Activated CD8-positive, alpha-beta memory T cell treated with anti-CD3 and anti-CD28 coated beads for 48 hours (primary cell): ENCODE measurements around the gene NCAN.

Experiments used
- DNase-seq, 3 experiments: peaks; one replicate each; pipeline ENCODE4 v3.0.0-alpha.2; 2020; ENCODE audit warnings: low read depth in 2 of 3, low spot score in 2 of 3

The NCAN gene

DNA sequence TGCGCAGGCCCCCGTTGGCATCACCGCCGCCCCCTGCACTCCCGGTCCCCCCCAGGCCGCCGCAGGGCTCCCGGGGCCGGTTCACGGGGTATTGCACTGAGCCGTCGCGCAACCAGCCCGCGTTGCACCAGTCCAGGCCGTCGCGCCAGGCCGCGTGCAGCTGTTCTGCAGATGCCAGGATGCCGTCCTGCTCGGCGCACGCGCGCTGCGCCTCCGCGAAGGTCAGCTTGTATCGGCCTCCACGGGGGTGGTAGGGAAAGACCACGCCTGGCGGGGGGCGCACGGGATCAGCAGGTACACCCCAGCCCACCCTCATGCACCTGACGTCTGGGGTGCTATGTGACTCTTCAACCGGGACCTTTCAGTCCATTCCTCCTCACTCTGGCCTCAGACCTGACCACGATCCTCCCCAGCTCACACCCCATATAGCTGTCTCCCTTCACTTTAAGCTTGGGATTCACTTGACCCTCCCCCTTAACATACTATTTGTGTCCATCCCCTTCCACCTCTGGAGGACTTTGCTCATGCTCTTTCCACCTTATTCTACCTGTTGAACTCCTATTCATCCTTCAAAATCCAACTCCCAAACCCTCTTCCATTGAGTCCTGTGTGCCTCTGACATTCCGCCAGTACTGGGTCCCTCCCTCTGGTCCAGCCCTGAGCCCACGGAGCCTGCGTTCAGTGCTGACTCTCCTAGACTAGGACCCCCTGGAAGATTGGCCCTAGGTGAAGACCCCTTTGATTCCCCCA, 47.0 kb downstream of the NCAN start:
- DNase-seq = no peak

DNA sequence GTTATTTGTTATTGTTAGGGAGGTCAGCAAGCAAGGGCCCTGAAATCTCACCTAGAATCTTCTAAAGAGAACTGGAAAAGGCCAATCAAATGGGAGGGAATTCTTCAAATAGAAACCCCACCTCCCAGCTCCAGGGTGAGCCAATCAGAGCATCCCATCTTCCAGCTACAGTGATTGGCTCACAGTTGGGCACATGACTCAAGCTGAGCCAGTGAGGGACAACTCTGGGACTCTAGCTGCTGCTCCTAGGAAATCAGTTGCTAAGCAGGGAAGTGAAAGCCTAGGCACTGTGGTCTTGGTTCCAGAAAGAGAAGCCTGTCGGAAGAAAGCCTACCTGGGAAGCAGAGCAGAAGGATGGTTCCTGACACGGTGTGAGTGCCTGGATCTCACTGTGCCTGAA, 48.0 kb downstream of the NCAN start:
- no peak for DNase-seq

DNA sequence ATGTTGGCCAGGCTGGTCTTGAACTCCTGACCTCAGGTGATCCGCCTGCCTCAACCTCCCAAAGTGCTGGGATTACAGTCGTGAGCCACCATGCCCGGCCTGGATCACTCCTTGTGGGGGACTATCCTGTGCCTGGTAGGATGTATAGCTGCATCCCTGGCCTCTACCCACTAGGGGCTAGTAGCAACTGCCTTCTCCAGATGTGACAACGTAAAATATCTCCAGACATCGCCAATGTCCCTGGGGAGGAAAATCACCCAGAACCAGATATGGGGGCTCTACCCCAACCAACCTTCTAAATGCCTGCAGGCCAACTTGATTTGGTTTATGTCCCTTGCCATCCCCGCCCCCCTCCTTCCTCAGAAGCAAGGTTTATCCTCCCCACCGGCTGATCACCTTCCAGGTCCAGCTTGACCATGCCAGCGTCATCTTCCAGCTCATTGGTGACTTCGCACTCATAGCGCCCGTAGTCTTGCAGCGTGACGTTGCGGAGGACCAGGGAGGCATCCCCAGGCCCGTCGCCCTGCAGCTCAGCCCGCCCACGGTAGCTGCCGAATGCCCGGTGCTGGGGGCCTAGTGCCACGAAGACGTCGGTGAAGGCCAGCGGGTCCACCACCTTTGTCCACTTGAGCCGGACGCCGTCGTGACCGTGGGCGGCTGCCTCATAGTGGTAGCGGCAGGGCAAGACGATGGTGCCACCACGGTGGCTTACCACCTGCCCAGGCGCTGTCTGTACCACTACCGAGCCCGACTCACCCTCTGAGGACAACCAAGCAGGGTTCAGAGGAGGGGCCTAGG, 48.9 kb downstream of the NCAN start:
- no peak for DNase-seq

DNA sequence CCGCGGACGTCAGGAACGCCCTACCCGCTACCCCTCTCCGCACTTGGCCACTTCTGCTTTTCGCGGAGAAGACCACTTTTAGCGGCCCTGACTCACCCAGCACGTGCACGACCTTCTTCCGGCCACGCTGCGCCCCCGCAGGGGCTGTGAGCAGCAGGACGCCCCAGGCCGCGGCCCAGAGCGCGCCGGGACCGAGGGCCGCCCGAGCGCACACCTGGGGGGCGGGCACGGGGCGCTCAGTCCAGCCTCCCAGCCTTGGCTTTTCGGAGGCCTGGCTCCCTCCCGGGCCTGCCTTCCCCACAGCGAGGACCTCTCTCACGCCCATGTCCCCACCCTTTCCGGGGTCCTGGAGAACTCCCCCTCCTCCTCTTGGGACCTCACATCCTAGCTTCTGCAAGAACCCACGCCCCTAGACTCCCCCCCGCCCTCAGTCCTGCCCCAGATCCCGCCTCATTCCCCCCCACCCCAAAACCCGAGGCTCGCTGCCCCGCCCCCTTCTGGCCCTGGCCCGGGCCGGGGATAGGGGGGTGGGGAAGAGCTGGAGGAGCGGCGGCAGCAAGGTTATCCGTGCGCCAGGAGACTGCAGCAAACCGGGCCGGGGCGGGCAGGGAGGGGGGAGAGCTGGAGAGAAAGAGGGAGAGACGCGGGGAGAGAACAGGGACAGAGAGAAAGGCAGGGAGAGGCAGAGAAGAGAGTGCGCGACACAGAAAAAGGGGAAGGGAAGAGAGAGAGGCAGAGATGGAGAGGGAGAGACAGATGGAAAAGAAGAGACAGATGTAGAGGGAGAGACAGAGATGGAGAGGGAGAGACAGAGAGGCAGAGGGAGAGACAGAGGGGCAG, 49.8 kb downstream of the NCAN start:
- no peak for DNase-seq

DNA sequence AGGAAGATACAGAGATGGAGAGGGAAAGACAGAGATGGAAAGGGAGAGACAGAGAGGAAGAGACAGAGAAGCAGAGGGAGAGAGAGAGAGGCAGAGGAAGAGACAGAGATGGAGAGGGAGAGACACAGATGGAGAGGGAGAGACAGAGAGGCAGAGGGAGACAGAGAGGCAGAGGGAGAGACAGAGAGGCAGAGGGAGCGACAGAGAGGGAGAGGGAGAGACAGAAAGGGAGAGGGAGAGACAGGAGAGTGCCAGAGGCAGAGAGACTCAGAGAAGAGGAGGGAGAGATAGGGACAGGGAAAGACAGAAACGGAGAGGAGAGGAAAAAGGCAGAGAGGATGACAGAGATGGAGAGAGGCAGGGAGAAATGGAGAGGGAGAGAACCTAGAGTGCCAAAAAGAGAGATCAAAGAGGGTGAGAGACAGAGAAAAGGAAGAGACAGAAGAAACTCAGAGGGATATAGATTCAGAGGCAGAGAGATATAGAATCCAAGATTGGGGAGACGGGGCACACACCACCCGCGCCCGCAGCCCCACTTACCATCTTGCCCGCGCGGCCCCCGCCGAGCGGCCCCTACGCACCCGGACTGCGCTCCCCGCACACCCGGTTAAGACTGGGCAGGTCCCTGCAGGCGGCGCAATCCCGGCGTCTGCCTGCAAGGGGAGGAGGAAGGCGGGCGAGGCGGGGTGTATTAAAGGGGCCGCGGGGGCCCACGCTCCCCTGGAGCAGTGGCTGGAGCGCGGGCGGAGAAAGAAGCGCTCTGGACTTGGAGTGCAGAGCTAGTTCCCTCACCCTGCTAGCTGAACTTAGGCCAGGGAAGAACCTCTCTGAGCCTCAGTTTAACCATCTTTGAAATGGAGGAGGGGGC, 50.7 kb downstream of the NCAN start:
- DNase-seq = no peak

DNA sequence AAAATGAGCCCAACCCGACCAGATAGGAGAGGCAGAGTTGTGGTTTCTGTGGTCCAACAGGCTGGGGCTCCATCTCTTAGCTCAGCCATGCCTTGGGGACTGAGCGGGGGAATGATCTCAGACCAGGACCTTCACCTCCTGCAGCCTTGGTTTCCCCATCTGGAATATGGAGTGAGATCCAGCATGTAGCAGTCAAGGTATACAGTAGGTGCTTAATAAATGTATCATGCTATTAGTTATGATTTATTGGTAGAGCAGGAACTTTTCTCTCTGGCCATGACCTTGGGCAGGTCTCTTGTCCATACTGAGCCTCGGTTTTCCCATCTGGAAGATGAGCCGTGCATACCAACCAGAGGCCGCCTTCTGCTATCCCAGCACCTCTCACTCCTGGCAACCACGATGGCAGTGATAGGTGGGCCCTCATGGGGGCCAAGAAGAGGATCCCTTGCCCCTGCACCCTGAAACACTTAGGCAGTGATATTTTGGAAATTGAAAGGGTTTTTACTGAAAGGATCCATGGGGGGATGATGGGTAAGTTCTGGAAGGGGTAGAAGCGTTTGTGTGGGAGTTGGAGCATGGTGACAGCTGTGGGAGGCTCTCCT, 52.2 kb downstream of the NCAN start:
- no peak for DNase-seq

DNA sequence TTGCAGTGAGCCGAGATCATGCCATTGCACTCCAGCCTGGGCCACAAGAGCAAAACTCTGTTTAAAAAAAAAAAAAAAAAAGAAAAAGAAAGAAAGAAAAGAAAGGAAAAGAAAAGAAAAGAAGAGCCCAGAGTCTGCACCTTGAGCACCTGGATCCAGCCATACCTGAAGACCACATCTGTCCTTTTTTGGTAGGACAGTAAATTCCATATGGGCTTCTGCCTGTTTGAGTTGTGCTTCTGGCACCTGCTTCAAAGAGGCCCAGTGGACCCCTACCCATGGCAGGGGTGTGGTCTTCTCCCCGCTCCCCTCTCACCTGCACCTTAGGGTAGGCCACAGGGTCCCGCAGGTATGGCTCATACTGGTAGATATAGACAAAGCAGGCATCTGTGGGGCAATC, 55.5 kb downstream of the NCAN start:
- no peak for DNase-seq

DNA sequence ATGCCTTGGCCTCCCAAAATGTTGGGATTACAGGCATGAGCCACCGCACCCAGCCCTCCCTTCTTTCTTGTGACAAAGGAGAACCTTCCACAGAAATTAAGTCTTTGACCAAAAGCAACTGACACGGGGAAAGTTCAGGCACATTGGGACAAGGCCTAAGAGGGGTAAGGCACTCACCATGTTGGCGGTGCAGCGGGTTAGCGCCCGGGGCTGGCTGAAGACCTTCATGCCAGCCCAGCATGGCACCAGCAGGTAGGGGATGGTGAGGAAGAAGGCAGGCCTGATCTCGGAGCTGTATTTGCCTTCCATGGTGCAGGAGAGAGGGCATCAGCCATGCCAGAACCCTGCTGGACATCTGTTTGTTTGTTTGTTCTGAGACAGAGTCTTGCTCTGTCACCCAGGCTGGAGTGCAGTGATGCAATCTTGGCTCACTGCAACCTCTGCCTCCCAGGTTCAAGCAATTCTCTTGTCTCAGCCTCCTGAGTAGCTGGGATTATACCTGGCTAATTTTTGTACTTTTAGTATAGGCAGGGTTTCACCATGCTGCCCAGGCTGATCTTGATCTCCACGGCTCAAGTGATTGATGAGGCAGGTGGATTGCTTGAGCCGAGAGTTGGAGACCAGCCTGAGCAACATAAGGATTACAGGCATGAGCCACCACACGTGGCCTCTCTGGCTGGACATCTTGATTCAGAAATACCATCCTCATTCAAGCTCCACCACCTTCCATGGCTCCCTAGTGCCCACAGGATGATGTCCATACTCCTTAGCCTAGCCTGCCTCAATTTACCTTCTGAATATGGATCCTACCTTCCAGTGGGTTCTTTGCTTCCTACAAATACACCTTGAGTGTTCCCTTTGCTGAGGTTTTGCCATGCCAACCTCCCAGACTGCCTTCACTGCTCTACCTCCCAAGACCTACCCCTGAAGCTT, 57.0 kb downstream of the NCAN start:
- DNase-seq = no peak

DNA sequence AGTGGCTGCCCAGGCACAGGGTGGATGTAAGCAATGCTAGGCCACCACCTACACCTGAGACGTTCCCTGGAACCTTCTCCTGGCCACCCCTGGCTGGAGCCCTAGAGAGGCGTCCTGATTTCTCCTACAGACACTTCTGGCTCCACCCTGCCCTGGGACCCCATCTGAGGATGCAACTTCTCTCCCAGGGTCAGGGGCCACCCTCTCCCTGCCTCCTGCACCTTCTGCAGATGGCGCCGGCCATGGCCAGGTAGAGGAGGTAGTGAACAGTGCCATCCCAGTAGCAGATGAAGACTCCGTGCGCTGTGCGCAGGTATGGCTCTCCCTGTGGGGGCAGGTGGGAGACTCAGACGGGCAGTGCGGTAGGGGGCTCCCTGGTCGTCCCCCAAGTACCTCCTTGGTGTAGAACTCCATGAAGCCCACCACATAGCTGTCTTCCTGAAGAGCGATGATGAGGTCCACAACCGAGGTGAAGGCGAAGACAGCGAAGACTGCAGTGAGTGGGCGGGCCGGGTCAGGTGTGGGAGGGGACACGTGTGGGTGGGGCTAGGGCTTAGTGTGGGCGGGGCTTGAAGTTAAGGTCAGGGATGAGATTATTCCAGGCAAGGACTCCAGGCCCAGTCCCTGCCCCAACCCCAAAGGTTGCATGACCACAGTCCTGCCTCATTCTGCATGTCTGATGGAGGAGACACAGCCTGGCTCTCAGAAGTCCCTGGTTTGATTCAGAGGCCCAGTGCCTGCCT, 58.4 kb downstream of the NCAN start:
- DNase-seq = no peak

DNA sequence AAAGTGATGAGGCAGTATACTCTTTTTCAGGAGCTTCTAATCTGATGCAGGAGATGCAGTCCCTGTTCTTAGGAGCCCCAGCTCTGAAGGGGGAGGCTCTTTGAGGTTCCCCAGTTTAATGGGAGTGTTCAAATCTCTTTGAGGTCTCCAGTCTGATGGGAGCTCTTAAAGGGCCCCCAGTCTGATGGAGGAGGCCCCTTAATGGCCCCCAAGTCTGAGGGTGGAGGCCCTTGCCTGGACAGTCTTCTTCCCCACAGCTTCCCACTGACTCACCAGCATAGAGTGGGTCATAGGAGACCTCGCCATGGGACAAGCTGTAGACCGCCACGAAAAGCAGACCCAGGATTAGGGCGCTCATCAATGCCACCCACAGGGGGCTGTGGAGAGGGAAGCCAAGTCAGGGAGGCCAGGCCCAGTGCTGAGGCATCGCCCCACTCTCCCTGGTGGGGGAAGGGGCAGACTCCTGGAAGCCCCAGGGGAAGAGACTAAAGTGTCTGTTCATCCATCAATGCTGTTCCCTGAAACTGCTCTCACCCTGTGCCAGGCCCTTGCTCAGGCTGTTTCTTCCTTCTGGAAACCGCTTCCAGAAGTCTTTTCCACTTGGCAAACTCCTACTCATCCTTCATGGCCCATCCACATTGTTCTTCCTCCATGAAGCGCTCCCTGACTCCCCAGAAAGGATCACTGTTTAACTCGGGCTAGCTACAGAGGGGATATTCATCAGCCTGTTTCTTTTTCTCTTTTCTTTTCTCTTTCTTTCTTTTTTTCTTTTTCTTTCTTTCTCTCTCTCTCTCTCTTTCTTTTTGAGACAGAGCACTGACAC, 59.2 kb downstream of the NCAN start:
- no peak for DNase-seq

DNA sequence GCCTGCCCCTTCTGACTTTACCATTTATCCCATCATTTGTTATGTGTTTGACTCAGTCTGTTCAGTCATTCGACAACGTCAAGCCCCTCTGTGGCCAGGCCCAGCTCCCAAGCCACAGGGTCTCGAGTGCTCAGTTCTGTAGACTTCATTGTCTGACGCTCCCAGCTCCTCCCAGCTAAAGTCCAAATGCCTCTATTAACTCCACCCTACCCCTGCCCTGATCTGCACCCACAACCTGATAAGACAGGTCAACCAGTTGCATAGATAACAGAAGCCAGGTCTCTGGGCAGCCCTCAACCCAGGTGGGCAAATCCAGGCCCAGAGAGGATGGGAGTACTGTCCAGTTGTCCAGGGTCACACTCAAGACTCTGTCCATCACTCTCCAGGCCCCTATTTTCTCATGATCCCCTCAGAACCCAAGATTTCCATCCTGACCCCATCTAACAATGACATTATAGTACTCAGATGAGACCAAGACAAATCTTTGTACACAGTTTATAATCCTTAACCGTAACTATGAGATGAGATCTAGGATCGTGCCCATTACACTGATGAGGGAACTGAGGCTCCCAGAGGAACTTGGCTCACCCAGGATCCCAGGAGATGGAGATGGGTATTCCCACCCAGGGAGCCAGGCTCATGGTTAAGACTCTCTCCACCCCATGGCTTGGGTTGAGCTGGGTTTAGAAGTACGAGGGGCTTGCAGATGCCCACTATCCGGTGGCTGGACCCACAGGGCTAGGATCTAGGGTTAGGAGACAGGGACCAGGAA, 60.3 kb downstream of the NCAN start:
- DNase-seq = no peak

DNA sequence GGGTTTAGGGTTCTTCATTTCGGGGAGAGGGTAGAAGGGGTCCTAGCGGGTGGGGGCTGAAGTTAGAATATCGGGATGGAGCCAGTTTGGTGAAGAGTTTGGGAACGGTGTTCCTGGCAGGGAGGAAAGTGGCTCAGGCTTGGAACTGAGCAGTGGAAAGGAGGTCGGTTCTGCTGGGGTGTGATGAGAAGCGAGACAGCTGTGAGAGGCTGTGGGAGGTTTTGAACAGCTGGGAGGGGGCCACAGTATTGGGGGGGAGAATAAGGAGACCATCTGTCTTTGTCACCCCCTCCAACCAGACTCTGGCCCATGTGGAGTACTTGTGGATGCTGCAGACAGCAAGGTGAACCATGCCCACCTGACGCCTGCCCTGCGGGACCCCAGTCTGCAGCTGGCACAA, 62.4 kb downstream of the NCAN start:
- no peak for DNase-seq

DNA sequence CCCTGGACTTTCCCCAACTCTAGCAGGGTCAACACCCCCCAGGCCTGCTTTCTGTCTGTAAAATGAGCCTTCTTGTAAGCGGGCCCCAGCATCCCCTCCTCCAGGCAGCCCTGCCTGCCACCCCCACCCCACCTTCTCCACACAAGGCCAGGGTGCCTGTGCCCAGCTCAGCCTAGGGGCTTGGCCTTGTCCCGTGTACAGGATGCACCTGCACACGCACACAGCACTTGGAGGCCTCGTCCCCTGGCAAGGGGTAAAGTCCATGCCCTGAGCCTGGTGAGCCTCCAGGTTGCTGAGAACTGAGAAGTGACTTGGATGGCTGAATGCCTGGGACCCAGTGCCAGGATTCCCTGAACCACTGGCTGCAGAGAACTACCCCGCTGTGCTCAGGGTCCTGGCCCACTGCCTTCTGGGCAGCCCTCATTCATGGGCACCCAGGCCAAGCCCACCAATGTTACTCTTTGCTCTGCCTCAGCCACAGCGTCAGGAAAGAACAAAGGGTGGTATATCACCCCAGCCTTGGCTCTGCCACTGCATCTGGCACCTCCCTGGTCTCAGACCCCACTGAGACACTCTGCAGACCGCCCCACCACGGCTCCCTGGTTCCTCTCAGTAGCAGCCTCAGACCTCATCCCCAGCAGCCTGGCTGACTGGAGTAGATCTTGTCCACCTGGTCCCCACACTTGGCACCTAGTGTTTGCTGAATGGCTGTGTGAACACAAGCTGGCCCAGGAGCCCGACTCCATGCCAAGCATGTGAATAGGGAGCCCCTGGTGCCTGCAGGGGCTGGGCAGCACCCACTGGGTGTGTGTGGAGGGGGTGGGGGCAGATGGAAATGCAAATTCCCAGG, 63.2 kb downstream of the NCAN start:
- DNase-seq = no peak

DNA sequence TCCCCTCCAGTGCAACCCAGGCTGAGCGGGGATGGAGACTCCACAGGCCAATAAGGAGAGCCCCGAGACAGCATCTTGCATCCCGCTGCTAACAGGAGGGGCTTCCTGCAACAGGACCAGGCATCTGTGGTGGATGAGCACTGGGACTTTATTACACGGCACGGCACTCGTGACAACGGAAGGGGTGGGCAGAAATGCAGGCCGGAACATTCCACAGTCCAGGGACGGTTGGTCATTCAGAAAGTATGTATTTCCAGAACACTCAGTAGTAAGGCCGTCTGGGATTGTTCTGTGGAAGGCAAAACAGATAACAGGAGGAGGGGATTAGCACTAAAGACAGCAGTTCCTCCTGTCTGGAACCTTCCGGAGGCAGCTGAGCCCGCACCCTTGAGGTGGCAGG, 64.6 kb downstream of the NCAN start:
- no peak for DNase-seq

DNA sequence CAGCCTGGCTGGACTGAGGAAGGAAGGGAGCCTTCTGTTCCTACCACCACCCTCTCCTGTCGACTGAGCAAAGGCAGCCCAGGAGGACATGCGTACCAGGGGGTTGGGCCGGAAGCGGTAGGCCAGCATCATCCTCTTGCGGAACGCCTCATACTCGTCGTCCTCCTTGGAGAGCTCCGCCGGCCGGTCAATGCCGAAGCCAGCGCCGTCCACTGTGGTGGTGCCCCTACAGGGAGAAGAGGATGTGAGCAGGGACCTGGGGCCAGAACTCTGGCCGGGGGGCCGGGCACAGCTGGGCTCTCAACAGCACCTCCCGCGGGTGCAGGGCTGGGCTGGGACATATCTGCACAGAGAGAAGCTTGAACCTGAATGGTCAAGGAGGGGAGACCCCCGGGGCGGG, 65.1 kb downstream of the NCAN start:
- no peak for DNase-seq

DNA sequence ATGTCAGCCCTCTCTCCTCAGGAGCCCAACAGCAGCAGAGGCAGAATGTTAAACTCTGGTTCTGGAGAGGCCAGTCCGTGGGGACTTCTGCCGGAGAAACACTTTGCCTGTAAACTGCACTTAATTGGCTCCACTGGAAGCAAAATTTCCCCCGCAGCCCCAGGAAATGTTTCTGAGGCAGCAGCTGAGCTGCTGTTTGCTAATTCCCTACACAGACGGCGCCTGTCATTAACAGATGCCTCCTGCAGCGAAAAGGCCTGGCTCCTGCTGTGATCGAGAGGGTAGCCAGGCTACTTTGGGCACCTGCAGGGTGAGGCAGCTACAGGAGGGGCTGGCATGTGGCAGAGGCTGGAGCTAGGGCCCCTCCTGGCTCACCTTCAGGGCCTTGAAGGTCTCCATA, 66.6 kb downstream of the NCAN start:
- no peak for DNase-seq
